Measurements from ENCODE around the gene WFDC13. TPM values are rescaled to one million over a fixed set of nuclear protein-coding genes. Genes with fewer than 3 reads are reported as not detected.

Gene WFDC13
- total and polyA plus RNA-seq, 2 donors (not counting 1 experiment from before 2014, with no cell fraction given): not detected

- peaks cover 0 to 1% of the 10 kb centered on the region in 2 donors for H3K4me1 ChIP-seq (ENCODE audit: control insufficient read depth in 2 of 2, insufficient read depth in 2 of 2, low read length in 2 of 2)
- no peaks in the 10 kb centered on the region for H3K79me2 ChIP-seq (ENCODE audit: control insufficient read depth, insufficient read depth, low read length)
- Mint-ChIP-seq H3K27me3 (peaks cover 31% of the 10 kb centered on the region), H3K4me3 (no peak overlapping the region), H3K4me1 (peaks cover 2% of the 10 kb centered on the region), H3K9me3 (ENCODE audit: insufficient read depth) (no peaks in the 10 kb centered on the region), H3K27ac (no peak overlapping the region)
- H3K4me3 ChIP-seq (ENCODE audit: control extremely low read depth in 1 of 5, extremely low read depth in 1 of 5, insufficient read depth in 1 of 5, low read depth in 2 of 5, low read length in 4 of 5): no peak overlapping the region
- H3K27me3 ChIP-seq (replicated peaks in 1 of 4; ENCODE audit: control extremely low read depth in 1 of 4, control insufficient read depth in 3 of 4, insufficient read depth in 4 of 4, low read length in 3 of 4): peaks cover 0 to 5% (median 0%) of the 10 kb centered on the region in 4 experiments
- no peak overlapping the region for H3K27ac ChIP-seq (ENCODE audit: low read length in 2 of 2)
- TF ChIP-seq EZH2 (IDR thresholded peaks at IDR 0.05; ENCODE audit: borderline replicate concordance, insufficient read depth, low read depth, low read length, poor library complexity, severe bottlenecking) (no peak), CTCF (IDR thresholded peaks at IDR 0.05) (no peak)
- H2AFZ ChIP-seq (ENCODE audit: insufficient read depth, low read depth, low read length, poor library complexity, severe bottlenecking): no peak overlapping the region
- H3K9me3 ChIP-seq (ENCODE audit: control extremely low read depth in 1 of 3, control insufficient read depth in 2 of 3, insufficient read depth in 1 of 3, low read length in 2 of 3): peaks cover 0 to 2% (median 0%) of the 10 kb centered on the region in 3 donors
- H3K9ac ChIP-seq (ENCODE audit: low read length): no peak overlapping the region
- ChIA-PET POLR2A (no interaction called here), CTCF (no interaction called here)
- DNase-seq: no peak
- WGBS (ENCODE audit: insufficient coverage): no CpG with 5 or more reads among the region's 2 CpGs
- no peak for ATAC-seq (ENCODE audit: low read depth)
- no peaks in the 10 kb centered on the region for H3K36me3 ChIP-seq (replicated peaks in 1 of 2; ENCODE audit: control extremely low read depth in 1 of 2, control insufficient read depth in 1 of 2, extremely low read depth in 1 of 2, insufficient read depth in 2 of 2, low read length in 1 of 2)
- intact Hi-C loops (cut with micrococcal nuclease): no loop called here
- H4K20me1 ChIP-seq (ENCODE audit: control insufficient read depth, insufficient read depth, low read length, poor library complexity, severe bottlenecking): no peaks in the 10 kb centered on the region
- no peak overlapping the region for H3K4me2 ChIP-seq (replicated peaks; ENCODE audit: low read depth, low read length, poor library complexity, severe bottlenecking)
These were observed 6.3 kb upstream of the WFDC13 start for GRCh38 chr20:45695496-45695895.

GRCh38 chr20:45701104-45701503, 734 bp upstream of the WFDC13 start:
- Histone ChIP-seq H3K4me3 (ENCODE audit: control extremely low read depth in 1 of 5, extremely low read depth in 1 of 5, insufficient read depth in 1 of 5, low read depth in 2 of 5, low read length in 4 of 5) (peak overlapping the region in 1 of 5 experiments; percentile 20), H3K79me2 (ENCODE audit: control insufficient read depth, insufficient read depth, low read length) (no peaks in the 10 kb centered on the region), H3K4me1 (ENCODE audit: control insufficient read depth in 2 of 2, insufficient read depth in 2 of 2, low read length in 2 of 2) (peaks cover 5 to 8% of the 10 kb centered on the region in 2 donors), H3K36me3 (replicated peaks in 1 of 2; ENCODE audit: control extremely low read depth in 1 of 2, control insufficient read depth in 1 of 2, extremely low read depth in 1 of 2, insufficient read depth in 2 of 2, low read length in 1 of 2) (no peaks in the 10 kb centered on the region), H4K20me1 (ENCODE audit: control insufficient read depth, insufficient read depth, low read length, poor library complexity, severe bottlenecking) (no peaks in the 10 kb centered on the region), H3K27me3 (replicated peaks in 1 of 4; ENCODE audit: control extremely low read depth in 1 of 4, control insufficient read depth in 3 of 4, insufficient read depth in 4 of 4, low read length in 3 of 4) (no peaks in the 10 kb centered on the region), H3K9ac (ENCODE audit: low read length) (peak overlapping the region; percentile 12), H3K27ac (ENCODE audit: low read length in 2 of 2) (no peak overlapping the region), H3K9me3 (ENCODE audit: control extremely low read depth in 1 of 3, control insufficient read depth in 2 of 3, insufficient read depth in 1 of 3, low read length in 2 of 3) (peaks cover 0 to 1% (median 0%) of the 10 kb centered on the region in 3 donors), H2AFZ (ENCODE audit: insufficient read depth, low read depth, low read length, poor library complexity, severe bottlenecking) (peak overlapping the region; percentile 5), H3K4me2 (replicated peaks; ENCODE audit: low read depth, low read length, poor library complexity, severe bottlenecking) (peak overlapping the region; percentile 33)
- ATAC-seq (ENCODE audit: low read depth) (no peak), DNase-seq (peak; percentile 9)
- peaks cover 9% of the 10 kb centered on the region for H3K4me1 Mint-ChIP-seq
- no peaks in the 10 kb centered on the region for H3K9me3 Mint-ChIP-seq (ENCODE audit: insufficient read depth)
- ChIA-PET POLR2A (no interaction called here), CTCF (interaction anchor here (0.6 kb wide), 1 partner anchor 22 kb away, joined by 3 read pairs; no protein-coding TSS in a partner anchor)
- intact Hi-C loops (cut with micrococcal nuclease): no loop called here
- peaks cover 17% of the 10 kb centered on the region for H3K27me3 Mint-ChIP-seq
- TF ChIP-seq EZH2 (IDR thresholded peaks at IDR 0.05; ENCODE audit: borderline replicate concordance, insufficient read depth, low read depth, low read length, poor library complexity, severe bottlenecking): no peak
- no peak for TF ChIP-seq CTCF (IDR thresholded peaks at IDR 0.05)
- peak overlapping the region; percentile 11 for H3K4me3 Mint-ChIP-seq
- H3K27ac Mint-ChIP-seq: no peak overlapping the region
- no CpG with 5 or more reads among the region's 4 CpGs for WGBS (ENCODE audit: insufficient coverage)

Data from B cell (primary cell).